GM19395 (cell line): ENCODE results near the gene SOHLH1.

Experiments used
- ATAC-seq: cut with Tn5 transposase; IDR thresholded peaks from one replicate; pipeline ENCODE4 v1.9.1; 2021; ENCODE audit warnings: mild to moderate bottlenecking, moderate library complexity; ENCODE audit not compliant: unreplicated experiment

The SOHLH1 gene, protein sequence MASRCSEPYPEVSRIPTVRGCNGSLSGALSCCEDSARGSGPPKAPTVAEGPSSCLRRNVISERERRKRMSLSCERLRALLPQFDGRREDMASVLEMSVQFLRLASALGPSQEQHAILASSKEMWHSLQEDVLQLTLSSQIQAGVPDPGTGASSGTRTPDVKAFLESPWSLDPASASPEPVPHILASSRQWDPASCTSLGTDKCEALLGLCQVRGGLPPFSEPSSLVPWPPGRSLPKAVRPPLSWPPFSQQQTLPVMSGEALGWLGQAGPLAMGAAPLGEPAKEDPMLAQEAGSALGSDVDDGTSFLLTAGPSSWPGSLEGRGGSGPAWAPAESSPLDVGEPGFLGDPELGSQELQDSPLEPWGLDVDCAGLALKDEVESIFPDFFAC

DNA sequence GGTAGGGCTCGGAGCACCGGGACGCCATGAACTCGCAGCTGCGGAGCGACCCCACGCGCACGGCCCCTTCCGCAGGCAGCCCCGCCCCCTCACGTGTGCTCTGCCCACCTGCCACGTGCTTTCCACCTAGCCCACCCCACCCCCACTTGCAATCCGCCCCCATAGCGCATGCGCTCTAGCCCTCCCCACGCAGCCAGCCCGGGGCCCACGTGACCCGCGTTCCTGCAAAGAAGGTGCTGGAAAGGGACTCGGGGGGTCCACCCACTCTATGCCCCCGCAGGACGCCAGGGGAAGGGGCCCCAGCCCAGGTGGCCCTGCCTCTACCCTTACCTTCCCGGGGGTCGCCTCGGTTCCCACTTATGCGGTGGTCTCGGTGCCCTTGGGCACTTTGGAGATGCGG, at the start of gene SOHLH1:
Gene SOHLH1 (minus strand): TSS at position 42 of the 400 bp plus-strand sequence. CDS start 14 bp downstream, at position 28.
- ATAC-seq, result no peak

DNA sequence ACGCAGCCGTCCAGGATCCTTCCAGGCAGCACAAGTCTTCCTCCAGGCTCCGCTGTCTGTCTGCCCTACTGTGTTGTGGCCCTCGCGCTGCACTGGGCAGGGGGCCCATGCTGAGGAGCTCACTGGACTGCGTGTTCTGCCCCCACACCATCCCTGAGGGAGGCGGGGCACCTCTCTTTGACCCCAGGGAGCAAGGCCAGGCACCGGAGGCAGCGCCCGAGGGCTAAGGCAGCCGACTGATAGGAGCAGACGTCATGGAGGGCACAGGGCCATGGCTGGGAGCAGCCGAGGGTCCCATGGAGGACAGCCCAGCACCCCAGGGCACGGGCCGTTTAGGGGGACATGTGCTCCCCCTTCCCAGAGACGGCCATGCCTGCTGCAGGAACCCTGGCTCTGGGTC, 49.4 kb upstream of the SOHLH1 start:
- ATAC-seq, result no peak

GRCh38 chr9:135747311-135747710, 48.0 kb upstream of the SOHLH1 start:
- ATAC-seq, result no peak

DNA sequence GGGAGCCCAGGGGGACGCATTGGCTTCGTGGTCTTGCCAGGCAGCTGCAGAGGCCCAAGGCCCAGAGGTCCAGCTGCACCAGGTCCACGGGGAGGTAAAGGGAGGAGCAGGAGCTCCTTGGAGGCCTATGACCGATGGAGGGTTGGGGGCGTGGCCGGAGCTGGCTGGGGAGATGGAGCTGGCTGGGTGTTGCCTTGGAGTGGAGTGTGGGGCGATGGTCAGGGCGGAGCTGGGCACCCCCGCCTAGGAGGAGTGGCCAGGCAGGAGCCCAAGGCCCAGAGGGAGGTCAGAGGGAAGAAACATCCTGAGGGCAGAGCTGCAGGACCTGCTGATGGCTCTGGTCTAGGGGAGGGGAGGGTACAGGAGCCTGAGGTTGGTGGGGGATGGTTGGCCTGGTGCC, 47.3 kb upstream of the SOHLH1 start:
- no peak for ATAC-seq

- no peak for ATAC-seq
Measured at GRCh38 chr9:135745686-135746324, 46.5 kb upstream of the SOHLH1 start.

- no peak for ATAC-seq
Measured at GRCh38 chr9:135745189-135745588, 45.9 kb upstream of the SOHLH1 start.

DNA sequence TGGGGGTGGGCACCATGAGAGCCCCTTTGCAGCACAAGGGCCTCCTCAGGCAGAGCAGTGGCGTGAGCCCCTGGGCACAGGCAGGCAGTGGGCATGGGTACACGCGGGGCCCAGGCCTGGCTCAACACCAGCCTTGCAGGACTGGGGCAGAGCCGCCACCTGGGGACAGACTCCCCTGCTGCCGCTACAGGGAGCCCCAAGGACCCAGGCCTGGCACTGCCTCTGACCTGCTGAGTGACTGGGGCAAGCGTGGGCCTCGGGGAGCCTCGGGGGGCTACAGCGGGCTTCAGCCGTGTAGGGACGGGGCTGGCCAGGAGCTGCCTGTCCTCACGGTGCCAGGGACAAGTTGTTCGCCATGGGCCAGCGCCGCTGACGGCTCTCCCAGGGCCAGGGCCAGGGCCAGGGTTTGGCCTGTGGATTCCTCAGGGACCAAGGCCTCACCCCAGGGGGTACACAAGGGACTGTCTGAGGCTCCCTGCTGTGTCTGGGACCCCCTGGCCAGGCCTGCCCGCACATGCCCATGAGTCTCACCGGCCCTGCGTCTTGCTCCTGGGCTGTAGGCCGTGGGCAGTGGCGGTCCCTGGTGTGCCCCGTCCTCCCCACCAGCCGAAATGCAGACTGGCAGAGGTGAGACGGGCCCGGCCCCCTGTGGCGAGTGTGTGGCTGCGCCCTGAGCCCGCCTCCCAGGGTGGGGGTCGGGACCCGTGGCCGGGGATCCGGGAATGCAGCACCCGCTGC, 45.2 kb upstream of the SOHLH1 start:
- ATAC-seq, result no peak

DNA sequence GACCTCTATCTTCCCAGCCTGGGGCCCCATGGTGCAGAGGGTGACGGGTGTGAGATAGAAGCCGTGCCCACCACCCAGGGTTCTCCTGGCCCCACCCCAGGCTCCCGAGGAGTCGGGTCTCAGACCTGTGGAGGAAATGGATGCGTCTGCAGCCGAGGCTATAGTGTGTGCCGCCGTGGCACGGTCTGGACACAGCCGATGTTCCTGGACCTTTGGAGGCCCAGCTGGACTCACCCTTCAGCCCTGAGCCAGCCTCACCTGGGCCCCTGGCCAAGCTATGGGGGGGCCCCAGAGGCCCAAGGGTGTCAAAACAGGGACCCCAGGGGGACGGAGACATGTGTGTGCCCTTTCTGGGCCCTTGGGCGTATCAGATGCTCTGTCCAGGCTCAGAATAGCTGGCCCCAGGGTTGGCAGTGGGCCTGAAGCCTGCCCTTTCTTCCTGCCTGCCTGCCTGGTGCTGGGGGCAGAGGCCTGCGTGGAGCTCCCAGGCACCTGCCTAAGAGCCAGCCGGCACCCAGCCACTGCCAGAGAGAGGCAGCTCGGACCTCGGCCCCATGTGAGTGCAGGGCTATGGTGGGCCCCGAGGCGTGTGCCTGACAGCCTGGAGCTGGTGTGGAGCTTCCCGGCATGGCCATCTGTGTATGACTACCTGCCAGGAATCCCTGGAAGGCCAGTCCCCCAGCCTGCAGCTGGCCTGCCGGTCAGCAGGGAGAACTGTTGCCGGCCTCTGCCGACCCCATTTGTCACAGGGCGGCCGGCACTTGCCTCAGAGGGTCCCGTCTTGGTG, 44.5 kb upstream of the SOHLH1 start:
- ATAC-seq, result no peak

GRCh38 chr9:135743021-135743420, 43.7 kb upstream of the SOHLH1 start:
- no peak for ATAC-seq

DNA sequence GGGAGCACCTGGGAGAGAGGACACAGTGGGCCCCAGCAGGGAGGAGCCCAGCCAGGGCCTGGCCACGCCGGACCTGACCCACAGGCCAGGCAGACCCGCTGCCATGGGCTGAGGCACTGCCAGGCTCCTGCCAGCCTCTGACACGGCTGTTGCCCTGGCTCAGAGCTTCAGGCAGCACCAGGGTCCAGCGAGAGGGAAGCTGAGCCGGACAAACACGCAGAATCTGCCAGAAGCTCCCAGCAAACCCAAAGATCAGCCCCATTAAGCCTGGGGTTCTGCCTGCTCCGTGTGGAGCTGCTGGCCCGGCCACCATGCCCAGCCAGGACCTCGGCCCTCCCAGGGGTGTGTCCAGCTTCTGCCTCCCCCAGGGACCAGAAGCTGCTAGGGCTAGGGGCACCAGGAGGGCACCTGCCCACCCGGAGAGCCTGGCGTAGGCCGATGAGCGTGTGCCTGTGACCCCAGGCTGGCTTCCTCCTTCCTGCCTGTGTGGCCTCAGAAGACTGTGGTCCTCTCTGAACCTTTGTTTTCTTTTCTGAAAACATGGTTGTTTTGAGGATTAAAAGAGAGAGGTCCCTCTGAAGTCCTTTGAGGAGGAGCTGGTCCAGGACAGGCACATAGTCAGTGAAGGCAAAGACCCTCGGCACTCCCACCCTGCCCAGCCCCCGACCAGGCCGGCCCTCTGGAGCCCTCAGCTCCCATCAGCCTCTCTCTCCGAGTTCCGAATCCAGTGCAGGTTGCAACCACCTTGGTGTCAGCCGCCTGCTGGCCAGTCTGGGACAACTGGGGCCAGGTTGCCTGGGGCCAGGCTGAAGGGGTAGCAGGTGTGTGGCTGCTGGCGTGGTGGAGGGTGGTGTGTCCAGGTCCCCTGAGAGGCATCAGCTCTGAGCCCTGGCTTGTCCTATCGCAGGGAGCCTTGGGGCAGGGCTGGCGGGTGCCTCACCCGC, 42.3 kb upstream of the SOHLH1 start:
- no peak for ATAC-seq

GRCh38 chr9:135739271-135740220, 40.3 kb upstream of the SOHLH1 start:
- no peak for ATAC-seq

GRCh38 chr9:135737840-135738521, 38.7 kb upstream of the SOHLH1 start:
- no peak for ATAC-seq

- no peak for ATAC-seq
Measured at GRCh38 chr9:135736979-135737839, 37.9 kb upstream of the SOHLH1 start.

- ATAC-seq, result no peak
Measured at GRCh38 chr9:135736272-135736978, 37.1 kb upstream of the SOHLH1 start.

DNA sequence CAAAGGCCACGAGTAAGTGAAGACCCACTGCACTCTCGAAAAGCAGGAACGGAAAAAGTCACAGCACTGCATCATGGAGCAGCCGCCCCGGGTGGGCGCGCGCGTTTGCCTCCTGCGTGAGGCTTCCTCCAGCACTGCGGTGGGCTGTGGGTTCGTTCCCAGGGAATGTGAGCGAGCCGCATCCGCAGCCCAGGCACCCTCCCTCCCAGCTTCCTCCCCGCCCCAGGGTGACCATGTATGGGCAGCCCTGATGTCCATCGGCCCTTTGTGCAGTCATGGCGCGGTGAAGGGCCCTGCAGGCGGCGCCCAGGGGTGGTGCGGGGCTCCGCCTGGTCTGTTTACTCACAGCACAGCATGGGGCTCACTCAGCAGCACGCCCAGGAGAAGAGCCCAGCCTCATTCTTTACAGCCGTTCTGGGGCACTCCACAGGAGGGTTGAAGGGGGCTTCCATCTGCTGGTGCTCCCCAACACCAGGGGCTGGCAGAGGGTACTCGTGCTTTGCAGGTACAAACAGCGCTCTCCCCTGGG, 35.4 kb upstream of the SOHLH1 start:
- ATAC-seq, result no peak

- ATAC-seq, result no peak
Measured at GRCh38 chr9:135732569-135733257, 33.4 kb upstream of the SOHLH1 start.
